C4-2B (cell line): ENCODE measurements around the gene ATP1A1.

Experiments
- ZFX ChIP-seq: fragments of 450-650 bp; IDR thresholded peaks from 2 replicates; pipeline ENCODE4 v1.6.1; 2017
- TF ChIP-seq, protein P1 (sequence below): fragments of 450-650 bp; conservative IDR thresholded peaks from 2 replicates; pipeline ENCODE4 v1.5.1; 2017; ENCODE audit warnings: mild to moderate bottlenecking

DNA sequence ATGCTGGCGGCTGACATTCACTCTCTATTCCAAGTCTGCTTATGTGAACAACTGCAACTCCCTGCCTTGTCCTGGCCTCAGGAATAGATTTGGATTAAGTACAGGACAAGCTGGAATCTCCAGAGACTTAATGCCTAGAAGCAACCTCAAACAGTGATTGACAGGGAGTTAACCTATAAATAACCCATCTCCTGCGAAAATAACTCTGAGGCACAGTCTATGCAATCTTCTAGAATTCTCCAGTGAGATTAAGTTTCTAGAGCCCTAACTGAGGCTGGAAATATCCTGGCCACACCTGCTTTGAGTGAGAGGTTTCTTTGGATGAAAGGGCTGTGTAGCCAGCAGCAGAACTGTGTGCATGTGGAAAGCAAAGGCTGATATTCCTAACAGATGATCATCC, 25.3 kb upstream of the ATP1A1 start:
- TF ChIP-seq, protein P1, sequence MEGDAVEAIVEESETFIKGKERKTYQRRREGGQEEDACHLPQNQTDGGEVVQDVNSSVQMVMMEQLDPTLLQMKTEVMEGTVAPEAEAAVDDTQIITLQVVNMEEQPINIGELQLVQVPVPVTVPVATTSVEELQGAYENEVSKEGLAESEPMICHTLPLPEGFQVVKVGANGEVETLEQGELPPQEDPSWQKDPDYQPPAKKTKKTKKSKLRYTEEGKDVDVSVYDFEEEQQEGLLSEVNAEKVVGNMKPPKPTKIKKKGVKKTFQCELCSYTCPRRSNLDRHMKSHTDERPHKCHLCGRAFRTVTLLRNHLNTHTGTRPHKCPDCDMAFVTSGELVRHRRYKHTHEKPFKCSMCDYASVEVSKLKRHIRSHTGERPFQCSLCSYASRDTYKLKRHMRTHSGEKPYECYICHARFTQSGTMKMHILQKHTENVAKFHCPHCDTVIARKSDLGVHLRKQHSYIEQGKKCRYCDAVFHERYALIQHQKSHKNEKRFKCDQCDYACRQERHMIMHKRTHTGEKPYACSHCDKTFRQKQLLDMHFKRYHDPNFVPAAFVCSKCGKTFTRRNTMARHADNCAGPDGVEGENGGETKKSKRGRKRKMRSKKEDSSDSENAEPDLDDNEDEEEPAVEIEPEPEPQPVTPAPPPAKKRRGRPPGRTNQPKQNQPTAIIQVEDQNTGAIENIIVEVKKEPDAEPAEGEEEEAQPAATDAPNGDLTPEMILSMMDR: no peak
- TF ChIP-seq ZFX: no peak
